ENCODE measurements around the gene IFFO2.

IFFO2 gene

GRCh38 chr1:18950401-18951026 is 6.0 kb downstream of the IFFO2 start:
- DNase-seq (ENCODE audit: low read depth, low spot score): no peak

GRCh38 chr1:18949686-18950400 is 6.6 kb downstream of the IFFO2 start:
- no peak for DNase-seq (ENCODE audit: low read depth, low spot score)

- no peak for DNase-seq (ENCODE audit: low read depth, low spot score)
Observed at GRCh38 chr1:18948913-18949685, 7.4 kb downstream of the IFFO2 start.

- no peak for DNase-seq (ENCODE audit: low read depth, low spot score)
Observed at GRCh38 chr1:18948048-18948912, 8.2 kb downstream of the IFFO2 start.

GRCh38 chr1:18947570-18947969 is 8.9 kb downstream of the IFFO2 start:
- DNase-seq (ENCODE audit: low read depth, low spot score): no peak

GRCh38 chr1:18946550-18947381 is 9.7 kb downstream of the IFFO2 start:
- no peak for DNase-seq (ENCODE audit: low read depth, low spot score)

- no peak for DNase-seq (ENCODE audit: low read depth, low spot score)
Observed at GRCh38 chr1:18945401-18945849, 11.1 kb downstream of the IFFO2 start.

GRCh38 chr1:18944810-18945209 is 11.7 kb downstream of the IFFO2 start:
- DNase-seq (ENCODE audit: low read depth, low spot score): no peak

- DNase-seq (ENCODE audit: low read depth, low spot score): no peak
Observed at GRCh38 chr1:18943914-18944572, 12.4 kb downstream of the IFFO2 start.

- no peak for DNase-seq (ENCODE audit: low read depth, low spot score)
Observed at GRCh38 chr1:18943162-18943561, 13.3 kb downstream of the IFFO2 start.

- DNase-seq (ENCODE audit: low read depth, low spot score): no peak
Observed at GRCh38 chr1:18942340-18942739, 14.1 kb downstream of the IFFO2 start.

- peak; percentile 69 for DNase-seq (ENCODE audit: low read depth, low spot score)
Observed at GRCh38 chr1:18941221-18942141, 15.0 kb downstream of the IFFO2 start.

- no peak for DNase-seq (ENCODE audit: low read depth, low spot score)
Observed at GRCh38 chr1:18940303-18941020, 16.0 kb downstream of the IFFO2 start.

- DNase-seq (ENCODE audit: low read depth, low spot score): no peak
Observed at GRCh38 chr1:18939398-18940302, 16.8 kb downstream of the IFFO2 start.

- no peak for DNase-seq (ENCODE audit: low read depth, low spot score)
Observed at GRCh38 chr1:18938707-18939070, 17.8 kb downstream of the IFFO2 start.

- DNase-seq (ENCODE audit: low read depth, low spot score): no peak
Observed at GRCh38 chr1:18938008-18938706, 18.3 kb downstream of the IFFO2 start.

- DNase-seq (ENCODE audit: low read depth, low spot score): no peak
Observed at GRCh38 chr1:18937539-18937938, 18.9 kb downstream of the IFFO2 start.
